GM18858 (cell line): ENCODE data around the gene ATOH7.
A peak's percentile ranks its signal among the peaks of the same experiment; 100 is the strongest.
"Not testable (repeated sequence)": the region's sequence is repeated elsewhere in the genome, so short reads cannot be mapped to it uniquely, and the experiment has no call there.

Source experiments
- ATAC-seq: cut with Tn5 transposase; IDR thresholded peaks from one replicate; pipeline ENCODE4 v1.9.1; 2021; ENCODE audit not compliant: unreplicated experiment

Gene ATOH7

GRCh38 chr10:68238371-68238770 lies 6.5 kb upstream of the ATOH7 start:
- ATAC-seq, result no peak

GRCh38 chr10:68237173-68237572 lies 5.3 kb upstream of the ATOH7 start:
- no peak for ATAC-seq

DNA sequence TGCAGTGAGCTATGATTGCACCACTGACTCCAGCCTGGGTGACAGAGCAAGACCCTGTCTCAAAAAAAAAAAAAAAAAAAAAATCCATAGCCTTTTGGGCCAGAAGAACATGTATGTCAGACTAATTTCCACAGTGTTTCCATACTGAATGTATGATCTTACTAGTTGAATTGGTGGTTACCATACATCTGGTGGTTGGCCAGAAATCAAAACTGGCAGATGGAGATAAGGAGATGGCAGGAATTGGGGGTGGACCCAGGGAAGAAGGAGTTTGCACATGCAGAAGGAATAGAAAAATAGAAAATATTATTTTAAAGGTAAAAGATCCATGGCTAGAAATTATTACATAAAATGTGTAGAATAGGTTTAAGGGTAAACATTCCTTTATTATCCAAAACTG lies 3.7 kb upstream of the ATOH7 start:
- ATAC-seq, result no peak

GRCh38 chr10:68235111-68235510 lies 3.2 kb upstream of the ATOH7 start:
- no peak for ATAC-seq

DNA sequence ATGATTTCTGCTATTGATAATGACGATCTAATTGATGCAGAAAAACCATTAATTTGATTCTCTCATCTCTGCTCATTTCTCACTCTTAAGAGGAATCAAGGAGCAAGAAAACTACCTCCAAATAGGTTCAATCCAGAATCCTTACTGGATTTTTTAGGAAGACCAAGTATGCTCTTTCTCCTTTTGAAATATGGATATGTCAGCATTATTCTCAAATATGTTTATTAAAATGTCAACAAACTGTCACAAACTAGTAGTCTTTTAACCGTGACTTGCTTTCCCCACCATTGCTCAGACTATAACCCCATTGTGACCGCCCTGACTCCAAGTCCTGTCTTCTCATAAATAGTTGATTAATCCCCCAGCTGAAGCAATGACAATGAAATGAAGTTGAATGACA lies 1.1 kb upstream of the ATOH7 start:
- ATAC-seq, result no peak

DNA sequence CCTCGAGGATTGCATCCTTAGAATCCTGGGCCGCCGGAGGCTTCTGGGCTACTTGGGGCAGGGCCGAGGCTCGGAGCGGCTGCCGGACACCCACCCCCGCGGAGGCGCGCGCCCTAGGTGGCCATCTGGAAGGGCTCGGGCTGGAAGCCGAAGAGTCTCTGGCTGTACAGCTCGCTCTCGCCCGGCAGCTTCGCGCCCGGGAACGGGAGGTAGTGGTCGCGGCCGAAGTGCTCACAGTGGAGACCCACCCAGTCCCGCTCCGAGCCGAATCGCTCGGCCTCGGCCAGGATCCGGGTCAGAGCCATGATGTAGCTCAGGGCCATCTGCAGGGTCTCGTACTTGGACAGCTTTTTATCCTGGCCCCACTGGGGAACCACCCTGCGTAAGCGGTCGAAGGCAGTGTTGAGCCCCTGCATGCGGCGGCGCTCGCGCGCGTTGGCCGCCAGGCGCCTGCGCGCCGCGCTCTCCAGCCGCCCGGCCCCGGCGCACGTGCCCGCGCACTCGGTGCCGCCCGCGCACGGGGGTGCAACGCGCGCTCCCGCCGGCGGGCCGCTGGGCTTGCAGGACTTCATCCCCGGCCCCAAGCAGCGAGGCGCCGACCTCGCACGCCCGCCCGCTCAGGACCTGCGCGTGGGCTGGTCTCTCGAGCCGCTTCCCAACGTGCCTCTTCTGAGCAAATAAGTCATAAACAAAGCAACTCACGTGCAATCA lies 652 bp downstream of the ATOH7 start:
- ATAC-seq, result peak; percentile 91

GRCh38 chr10:68230268-68230667 lies 1.6 kb downstream of the ATOH7 start:
- no peak for ATAC-seq

DNA sequence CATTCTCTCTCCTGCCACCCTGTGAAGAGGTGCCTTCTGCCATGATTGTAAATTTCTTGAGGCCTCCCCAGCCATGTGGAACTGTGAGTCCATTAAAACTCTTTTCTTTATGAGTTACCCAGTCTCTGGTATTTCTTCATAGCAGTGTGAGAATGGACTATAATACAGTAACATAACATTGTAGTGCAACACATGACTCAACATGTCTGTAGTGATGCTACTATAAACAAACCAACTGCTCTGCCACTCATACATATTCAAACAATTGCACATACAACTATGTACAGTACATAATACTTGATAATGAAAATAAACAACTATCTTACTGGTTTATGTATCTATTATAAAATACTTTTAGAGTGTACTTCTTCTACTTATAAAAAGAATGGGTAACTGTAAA lies 7.1 kb downstream of the ATOH7 start:
- ATAC-seq, result no peak

- ATAC-seq, result no peak
Measured at GRCh38 chr10:68223535-68224165, 8.3 kb downstream of the ATOH7 start.

GRCh38 chr10:68222391-68222790 lies 9.5 kb downstream of the ATOH7 start:
- ATAC-seq, result no peak

- no peak for ATAC-seq
Measured at GRCh38 chr10:68221196-68221595, 10.7 kb downstream of the ATOH7 start.

GRCh38 chr10:68218786-68219185 lies 13.1 kb downstream of the ATOH7 start:
- no peak for ATAC-seq

DNA sequence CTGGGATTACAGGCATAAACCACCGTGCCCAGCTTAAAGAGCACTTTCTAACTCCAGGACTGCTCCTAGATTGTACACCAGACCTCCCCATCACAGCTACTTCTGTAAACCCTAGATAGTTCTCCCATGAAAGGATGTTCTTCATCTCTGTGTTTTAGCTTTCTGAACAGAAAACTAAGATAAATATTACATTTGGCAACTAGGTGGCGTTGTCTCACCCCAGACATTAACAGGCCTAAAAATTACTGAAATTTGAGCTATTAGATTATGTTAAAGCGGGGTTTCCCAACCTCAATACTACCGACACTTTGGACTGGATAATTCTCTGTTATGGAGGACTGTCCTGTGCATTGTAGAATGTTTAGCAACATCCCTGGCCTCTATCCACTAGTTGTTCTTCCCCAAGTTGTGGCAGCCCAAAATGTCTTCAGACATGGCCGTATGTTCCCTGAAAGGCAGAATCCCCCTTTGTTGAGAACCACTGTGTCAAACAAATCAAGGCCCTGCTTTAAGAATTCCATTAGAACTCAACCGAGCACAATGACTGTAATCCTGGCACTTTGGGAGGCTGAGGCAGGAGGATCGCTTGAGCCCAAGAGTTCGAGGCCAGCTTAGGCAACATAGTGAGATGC lies 19.1 kb downstream of the ATOH7 start:
- ATAC-seq, result no peak

DNA sequence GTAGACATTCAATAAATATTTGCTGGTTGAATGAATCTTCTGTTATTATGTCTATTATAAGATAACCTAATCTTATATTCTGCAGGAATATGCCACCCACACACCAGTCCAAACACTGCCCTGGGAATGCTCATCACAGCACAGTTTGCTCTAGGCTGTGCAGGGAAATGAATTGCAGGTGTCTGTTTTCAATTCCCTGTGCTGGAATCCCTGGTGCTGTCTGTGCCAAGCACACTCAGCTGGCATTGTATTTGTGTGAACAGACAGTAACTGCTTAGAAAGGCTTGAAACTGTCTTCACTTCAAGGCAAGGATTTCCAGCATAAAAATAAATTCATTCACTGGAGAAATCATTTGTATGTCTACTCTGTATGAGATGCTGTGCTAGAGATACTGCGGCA lies 20.2 kb downstream of the ATOH7 start:
- ATAC-seq, result no peak

DNA sequence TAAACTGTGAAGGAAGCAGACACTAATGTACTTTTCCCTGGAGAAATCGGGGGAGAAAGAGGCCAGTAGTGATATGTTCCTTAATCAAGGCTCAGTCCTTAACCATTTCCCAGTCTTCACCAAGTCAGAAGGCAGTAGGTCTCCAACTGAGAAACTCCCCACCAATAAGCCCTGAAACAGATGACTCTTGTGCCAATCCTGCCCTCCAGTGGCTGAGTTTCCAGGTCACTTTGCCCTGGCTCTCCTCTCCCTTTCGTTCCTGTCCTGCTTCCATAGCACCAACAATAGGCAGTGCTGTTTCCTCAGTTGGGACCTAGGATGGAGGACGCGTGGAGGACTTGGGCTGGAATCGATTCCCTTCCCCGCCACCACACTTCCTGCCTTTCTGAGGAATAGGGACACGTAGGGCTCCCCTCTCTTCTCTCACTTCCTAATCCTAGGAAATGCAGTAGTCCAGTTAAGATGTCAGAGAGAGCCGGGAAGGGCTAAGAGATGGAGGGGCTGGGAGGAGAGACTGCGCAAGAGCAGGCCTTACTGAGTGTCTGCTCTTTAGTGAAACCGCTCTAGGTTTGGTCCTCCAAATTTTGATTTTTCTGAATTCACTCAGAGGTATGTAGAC lies 23.4 kb downstream of the ATOH7 start:
- ATAC-seq, result no peak

- no peak for ATAC-seq
Measured at GRCh38 chr10:68202960-68203353, 29.0 kb downstream of the ATOH7 start.

- no peak for ATAC-seq
Measured at GRCh38 chr10:68196701-68197100, 35.2 kb downstream of the ATOH7 start.

DNA sequence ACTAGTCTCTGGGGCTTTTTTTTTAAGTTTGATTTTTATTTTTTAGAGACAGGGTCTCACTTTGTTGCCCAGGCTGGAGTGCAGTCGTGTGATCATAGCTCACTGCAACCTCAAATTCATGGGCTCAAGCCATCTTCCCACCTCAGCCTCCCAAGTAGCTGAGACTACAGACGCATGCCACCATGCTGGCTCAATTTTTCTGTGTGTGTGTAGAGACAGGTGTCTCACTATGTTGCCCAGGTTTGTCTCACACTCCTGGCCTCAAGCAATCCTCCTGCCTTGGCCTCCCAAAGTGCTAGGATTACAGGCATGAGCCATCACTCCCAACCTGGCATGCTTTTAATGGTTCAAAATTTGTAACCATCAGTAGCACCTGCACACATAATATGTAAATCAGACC lies 36.1 kb downstream of the ATOH7 start:
- ATAC-seq, result not testable (repeated sequence)

DNA sequence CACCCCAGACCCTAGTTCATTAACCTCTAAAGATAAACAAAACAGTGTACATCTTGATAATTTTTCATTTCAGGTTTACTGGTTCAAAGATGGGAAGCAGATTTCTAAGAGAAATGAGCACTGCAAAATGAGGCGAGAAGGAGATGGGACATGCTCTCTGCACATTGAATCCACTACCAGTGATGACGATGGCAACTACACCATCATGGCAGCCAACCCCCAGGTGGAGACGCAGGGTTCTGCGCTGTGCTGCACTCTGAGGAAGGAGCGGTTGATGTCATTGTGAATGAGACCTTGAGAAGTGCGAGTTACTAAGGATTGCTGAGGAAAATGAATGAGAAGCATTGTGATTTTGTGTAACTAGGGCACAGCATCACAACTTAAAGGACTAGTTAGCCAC lies 37.6 kb downstream of the ATOH7 start:
- no peak for ATAC-seq

DNA sequence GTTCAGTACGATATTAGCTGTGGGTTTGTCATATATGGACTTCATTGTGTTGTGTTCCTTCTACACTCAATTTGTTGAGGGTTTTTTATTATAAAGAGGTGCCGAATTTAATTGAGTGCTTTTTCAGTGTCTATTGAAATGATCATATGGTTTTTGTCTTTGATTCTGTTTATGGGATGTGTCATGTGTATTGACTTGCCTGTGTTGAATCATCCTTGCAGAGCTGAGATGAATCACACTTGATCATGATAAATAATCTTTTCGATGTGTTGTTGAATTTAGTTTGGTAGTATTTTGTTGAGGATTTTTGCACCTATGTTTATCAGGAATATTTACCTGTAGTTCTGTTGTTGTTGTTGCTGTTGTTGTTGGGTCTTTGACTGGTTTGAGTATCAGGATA lies 39.8 kb downstream of the ATOH7 start:
- ATAC-seq, result no peak

DNA sequence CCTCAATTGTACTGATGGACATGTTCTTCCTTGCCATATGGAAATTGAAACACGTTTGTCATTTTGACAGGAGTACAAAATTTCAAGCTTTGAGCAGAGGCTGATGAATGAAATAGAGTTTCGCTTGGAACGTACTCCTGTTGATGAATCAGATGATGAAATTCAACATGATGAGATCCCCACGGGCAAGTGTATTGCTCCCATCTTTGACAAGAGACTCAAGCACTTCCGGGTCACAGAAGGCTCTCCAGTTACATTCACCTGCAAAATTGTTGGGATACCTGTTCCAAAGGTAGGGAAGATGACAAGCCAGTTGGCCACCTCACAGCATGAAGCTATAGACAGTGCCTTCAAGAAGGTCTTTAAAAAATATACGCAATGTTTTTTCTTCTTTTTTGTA lies 43.1 kb downstream of the ATOH7 start:
- ATAC-seq, result no peak

DNA sequence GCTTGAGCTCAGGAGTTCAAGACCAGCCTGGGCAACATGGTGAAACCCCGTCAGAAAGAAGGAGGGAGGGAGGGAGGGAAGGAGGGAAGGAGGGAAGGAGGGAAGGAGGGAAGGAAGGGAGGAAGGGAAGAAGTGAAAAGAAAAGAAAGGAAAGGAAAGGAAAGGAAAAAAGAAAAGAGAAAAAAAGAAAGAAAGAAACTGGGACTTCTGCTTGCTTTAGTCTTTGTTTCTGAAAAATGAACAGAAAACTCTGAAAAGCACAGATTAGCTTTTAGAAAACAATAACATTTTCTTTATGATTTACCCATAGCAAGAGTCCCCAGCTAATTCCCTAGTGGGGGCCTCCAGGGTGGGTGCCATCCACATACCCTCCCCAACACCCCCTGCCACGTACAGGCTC lies 46.8 kb downstream of the ATOH7 start:
- no peak for ATAC-seq
